NCI-H187 (cell line): ENCODE data around the gene LRRTM3.

ENCODE experiments used
- DNase-seq, 2 experiments: peaks; one replicate each; lab custom pipeline; 2025; lab: John Stamatoyannopoulos, UW

Gene LRRTM3

DNA sequence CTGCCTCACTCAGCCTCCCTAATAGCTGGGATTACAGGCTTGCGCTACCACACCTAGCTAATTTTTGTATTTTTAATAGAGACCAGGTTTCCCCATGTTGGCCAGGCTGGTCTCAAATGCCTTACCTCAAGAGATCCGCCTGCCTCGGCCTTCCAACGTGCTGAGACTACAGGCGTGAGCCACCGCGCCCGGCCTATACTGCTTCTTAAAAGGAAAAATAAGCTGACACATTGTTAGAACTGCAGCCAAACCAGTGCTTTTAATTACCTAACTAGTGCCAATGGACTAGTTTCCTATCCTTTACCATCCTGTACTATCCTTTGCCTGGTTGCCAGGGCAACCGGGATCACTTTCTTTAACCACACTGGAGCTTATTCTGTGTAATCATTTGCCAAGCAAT lies 108.0 kb downstream of the LRRTM3 start:
- no peak for DNase-seq

DNA sequence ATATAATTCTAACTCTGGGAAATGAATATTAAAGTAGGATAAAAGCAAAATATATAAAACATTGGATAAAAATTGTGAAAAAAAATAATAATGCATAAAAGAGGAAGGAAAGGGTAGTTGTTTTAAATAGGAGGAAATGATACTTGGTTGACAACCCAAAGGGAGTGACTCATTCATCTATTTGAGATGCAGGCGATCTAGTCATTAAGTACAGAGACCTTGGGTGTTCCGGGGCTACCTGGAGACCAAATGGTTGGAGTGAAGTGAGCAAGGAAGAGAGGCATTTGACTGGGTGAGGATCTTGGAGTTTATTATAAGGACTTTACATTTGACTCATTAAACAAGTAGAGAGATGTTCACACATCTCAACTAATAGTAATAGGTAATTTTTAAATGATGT lies 111.0 kb downstream of the LRRTM3 start:
- DNase-seq: no peak

GRCh38 chr10:67043041-67043440 lies 117.2 kb downstream of the LRRTM3 start:
- no peak for DNase-seq

DNA sequence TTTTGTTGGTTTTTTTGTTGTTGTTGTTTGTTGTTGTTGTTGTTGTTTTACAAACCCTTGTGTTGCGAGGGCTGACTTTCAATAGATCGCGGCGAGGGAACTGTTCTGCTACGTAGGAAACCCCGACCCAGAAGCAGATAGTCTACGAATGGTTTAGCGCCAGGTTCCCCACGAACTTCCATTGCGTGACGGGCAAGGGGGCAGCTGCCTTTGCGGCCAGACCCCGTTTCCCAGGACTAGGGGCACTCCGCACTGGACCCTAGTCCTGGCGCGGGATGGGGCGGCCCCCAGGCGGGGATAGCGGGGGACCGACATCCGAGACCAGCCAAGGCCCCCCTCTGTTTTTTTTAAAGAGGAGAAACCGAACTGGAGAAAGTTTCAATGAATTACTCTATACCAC lies 119.6 kb downstream of the LRRTM3 start:
- DNase-seq: no peak

DNA sequence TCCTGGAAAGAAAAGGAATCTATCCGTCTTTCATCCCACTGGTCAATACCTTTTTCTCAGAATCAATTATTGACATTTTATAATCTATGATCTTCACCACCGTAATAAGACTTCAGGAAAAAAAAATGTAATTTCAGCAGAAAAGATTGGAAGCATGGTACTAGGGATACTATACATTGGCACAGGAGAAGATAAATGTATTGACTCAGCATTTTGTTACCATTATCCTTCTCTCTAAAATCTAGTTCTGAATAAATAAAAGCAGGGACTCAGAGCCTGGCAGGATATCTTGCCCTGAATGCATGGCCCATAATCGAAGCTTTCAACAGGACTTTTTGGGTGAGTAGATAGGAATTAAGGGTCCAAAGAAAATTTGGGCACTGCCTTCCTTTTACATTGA lies 120.7 kb downstream of the LRRTM3 start:
- no peak for DNase-seq

DNA sequence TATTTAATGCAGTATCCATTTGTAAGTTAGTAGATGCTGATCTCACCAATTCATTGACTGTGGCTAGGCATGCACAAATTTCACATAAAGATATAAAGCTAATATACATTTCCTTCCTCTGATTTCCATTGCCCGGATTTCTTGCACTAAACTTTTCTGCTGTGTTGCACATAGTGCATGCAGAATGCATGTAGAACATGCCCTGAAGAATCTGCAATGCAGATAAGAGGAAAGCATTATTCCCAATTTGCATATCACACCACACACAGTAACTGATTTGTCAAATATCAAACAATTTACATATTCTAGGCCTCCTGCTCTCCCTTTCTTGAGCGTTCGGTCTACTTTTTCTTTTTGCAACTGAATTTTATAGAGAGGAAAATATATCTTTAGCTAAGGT lies 124.2 kb downstream of the LRRTM3 start:
- DNase-seq: no peak

- DNase-seq: no peak
Observed at GRCh38 chr10:67050415-67050814, 124.6 kb downstream of the LRRTM3 start.

DNA sequence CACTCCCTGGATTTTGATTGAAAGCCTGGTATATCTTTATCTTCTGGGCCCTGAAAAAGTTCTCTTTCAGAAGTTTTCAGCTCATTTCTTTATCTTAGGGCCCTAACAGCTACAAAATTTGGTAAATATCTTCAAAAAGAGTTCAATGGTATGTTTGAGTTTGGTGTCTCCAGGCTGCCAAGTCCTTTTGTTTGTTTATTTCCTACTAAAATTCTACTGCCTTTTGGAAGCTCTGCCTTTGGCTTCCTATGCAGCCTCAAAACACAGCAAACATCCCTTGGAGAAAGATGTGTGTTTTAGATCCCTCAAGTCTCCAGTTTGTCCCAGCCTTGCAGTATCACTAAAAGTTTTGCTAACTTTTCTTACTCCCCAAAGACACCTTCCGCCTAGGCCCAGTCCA lies 146.8 kb downstream of the LRRTM3 start:
- DNase-seq: no peak

- DNase-seq: no peak
Observed at GRCh38 chr10:67075491-67075971, 149.7 kb downstream of the LRRTM3 start.

DNA sequence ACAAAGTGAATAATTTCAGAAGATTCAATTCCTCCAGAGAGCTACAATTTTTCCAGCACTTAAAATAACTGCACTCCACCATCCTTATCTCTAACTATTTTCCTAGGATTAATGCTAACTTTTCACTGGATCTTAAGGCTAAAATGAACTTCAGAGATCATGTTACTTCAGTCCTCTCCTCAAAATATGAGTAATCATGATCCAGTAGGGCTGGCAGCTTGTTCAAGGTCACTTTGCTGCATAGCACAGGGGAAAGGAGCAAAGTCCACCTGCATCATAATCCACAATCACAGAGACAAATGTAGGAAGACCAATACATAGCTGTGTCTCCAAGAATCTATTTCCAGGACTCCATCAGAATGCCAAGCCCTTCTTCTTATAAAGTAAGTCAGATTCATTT lies 150.3 kb downstream of the LRRTM3 start:
- DNase-seq: no peak

- DNase-seq: no peak
Observed at GRCh38 chr10:67077376-67077775, 151.5 kb downstream of the LRRTM3 start.

DNA sequence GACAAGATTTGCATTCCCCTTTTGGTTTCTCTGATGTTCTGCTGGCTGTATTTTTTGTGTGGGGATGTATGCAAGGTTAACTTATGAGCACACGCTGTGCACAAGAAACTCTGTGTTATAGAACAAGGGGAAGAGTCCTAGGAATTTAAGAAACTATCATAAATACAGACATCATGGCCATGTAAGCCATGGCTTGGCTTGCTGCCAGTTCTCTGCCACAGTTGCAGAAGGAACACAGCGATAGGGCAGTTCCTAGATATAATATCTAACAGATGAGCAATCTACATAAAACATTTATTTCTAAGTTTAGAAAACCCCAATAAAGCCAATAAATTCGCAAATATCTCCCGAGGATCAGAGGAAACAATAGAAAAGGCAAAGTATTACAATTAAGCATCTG lies 153.3 kb downstream of the LRRTM3 start:
- DNase-seq: no peak

DNA sequence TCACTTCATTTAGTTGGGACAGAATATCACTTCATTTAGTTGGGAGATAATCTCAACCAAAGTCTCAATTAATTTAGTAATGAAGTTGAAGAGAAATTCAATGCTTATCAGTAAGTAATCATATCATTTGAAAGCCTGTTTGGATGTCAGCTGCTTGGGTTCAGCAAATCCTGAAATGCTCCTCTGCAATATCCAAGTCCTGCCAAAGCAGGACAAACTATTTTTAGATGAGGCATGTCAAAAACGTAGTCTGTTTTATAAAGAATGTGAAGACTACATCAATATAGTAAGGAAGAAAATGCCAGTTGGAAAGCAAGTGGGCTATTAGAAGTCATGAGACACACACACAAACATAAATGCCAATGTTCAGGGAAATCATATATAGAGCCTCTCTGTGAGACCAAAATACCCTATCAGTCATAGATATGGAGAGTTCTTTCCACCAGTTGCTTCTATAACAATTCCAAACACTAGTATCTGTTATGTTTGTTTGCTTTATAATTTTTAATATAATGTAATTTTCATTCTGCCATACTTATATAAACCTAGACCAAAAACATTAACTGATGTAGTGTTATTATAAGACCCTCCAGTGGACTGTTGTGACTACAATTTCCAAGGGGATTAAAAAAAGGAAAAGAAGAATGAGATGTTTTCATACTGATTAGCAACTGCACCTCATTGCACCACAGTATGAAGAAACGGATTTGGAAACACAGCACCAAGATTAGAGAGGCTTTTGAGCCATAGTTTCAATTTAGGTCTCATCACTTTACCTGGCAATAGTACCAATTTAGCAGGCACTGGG lies 160.7 kb downstream of the LRRTM3 start:
- DNase-seq: no peak

DNA sequence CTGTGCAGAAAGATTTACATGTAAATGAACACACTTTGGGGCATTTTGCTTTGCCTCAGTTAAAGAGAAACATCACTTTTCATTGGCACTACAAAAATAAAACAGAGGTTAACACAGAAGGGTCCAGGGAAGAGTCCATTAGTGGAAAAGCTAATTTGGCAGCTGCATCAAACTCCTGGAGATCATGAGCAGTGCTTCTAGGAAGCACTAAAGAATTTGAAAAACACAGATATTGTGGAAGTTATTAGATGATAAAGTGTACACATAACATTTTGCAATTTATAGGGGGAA lies 161.2 kb downstream of the LRRTM3 start:
- DNase-seq: no peak

DNA sequence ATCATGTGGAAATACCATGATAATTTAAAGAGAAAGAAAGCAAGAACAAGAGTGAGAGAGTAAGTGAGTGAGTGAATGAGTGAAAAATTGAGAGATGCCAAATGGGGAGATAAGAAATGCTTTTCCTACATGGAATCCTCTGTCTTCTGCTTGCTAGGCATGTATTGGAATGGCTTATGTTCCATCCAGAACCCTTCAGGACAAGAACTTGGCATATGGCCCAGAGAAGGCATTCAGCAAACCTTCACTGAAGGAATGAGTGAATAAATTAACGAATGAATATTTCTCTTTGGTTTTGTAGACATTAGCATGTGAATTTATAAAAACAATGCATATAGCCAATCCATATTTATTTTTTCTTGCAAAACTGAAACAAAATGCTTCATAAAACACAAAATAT lies 162.2 kb downstream of the LRRTM3 start:
- DNase-seq: no peak

GRCh38 chr10:67095531-67095930 lies 169.7 kb downstream of the LRRTM3 start:
- no peak for DNase-seq

DNA sequence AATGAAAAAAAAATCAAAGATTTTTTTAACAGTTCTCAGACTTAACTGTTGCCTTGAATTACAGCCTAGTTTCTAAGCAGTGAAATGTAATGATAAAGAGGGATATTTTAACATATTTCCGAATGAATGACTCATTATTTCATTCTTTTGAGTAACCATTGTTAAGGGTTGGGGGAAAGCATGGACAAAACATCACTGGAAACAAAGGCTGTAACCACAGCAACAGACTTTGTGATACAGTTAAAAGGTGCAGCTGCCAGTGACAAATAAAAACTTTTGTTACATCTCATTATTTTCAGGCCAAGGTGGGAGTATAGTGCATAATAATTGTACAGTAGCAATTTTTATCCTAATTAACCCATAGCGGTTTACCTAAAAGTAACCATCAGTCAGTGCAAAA lies 172.6 kb downstream of the LRRTM3 start:
- DNase-seq: no peak

DNA sequence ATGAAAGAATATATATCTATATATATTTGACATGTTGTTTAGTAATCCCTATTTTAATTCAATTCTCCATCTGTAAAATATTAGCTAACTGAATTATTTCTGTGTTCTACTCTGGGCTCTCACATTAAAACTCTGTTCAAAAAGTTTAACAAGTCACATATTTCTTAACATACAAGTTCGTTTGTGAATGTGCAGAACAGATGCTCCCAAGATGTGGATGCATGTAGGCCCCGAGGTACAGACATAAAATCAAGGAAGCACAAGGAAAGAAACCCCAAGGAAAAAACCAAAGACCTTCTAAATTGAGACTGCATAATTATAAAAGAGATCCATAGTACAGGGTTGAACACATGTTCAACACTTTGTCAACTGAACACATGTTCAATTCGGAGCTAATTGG lies 175.1 kb downstream of the LRRTM3 start:
- no peak for DNase-seq

GRCh38 chr10:67107670-67108069 lies 181.8 kb downstream of the LRRTM3 start:
- DNase-seq: no peak

GRCh38 chr10:67110286-67110685 lies 184.4 kb downstream of the LRRTM3 start:
- DNase-seq: no peak

DNA sequence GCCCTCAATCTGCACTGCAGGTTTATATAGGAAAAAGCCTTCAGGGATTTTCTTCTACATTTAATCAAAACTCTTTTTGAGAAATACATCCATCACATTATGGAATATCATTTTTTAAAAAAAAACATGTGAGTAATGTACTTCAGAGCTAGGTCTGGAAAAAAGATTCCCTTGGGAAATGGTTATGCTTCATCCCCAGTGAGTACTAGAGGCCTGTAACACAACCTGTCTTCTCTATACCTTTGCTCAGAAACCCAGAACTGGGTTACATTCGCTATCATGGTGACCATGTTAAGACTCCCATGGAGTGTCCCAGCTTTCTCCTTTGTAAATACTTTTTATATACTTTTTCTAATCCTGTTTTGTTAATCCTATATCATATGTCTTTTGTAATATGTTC lies 186.9 kb downstream of the LRRTM3 start:
- DNase-seq: no peak

DNA sequence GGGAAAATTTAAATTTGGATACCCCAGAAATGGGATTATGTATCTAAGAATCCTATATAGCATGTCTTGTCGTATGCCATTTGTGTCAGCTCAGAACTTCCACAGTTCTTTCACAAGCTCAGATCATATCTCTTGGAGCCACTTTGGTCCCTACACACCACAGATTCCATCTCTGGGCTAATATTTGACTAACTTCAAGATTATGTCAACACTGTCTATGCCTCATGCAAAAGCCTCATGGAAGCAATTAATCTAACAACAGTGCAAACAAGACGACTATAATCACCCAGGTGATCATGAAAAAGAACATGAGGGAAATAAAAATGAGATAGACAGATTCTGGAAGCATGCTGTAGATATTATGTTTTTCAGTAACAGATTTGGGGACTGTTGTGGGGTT lies 189.1 kb downstream of the LRRTM3 start:
- DNase-seq: no peak

DNA sequence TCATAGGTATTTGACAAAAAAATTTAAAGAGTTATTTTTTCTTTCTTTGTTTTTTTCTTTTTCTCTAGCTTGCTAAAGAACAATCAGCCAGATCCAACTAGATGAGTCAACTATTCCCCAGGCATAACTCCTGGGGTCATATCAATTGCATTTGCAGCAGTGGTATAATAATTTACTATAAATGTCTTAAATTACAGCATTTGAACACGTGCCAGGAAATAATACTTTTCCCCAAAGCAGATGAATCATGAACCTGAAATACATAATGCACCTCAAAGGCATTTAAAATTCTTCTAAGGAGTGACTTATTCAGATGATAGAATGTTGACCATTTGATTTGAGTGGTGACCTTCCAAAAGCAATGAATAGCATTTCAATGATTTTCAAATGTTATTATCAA lies 190.1 kb downstream of the LRRTM3 start:
- DNase-seq: no peak

- no peak for DNase-seq
Observed at GRCh38 chr10:67119651-67120050, 193.8 kb downstream of the LRRTM3 start.
